Measurements from ENCODE around the gene FBXL4. TPM values are rescaled to one million over a fixed set of nuclear protein-coding genes. Genes with fewer than 3 reads are reported as not detected.

FBXL4 gene
- total and polyA plus RNA-seq, 10 of the 15 experiments (the other 5 are each of a cell fraction or from before 2014, with no cell fraction given): 2.9 to 16.9 (median 7.2) TPM

DNA sequence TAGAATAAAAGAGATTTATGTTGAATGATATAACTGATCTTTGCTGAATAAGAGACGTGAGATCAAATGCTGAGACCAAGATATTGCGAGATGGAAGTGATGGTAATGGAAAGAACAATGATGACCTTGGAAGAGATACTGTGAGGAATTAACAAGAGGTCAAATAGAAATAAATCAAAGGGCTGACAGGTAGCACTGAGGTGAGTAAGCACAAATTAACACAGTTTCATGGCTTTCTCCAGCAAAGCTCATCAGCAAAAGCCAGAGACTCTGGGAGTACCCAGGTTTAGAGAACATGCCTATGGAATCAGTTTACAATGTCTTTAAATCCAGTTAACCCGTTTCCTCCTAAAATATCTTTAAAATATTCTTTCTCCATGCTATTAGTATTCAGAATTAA lies 60.1 kb downstream of the FBXL4 start:
- TF ChIP-seq CREM (IDR thresholded peaks at IDR 0.05; ENCODE audit: low read depth) (no peak), TCF12 (IDR thresholded peaks at IDR 0.05; ENCODE audit: low read depth, low read length) (no peak), JUNB (IDR thresholded peaks at IDR 0.05) (no peak), STAT1 (conservative IDR thresholded peaks at IDR 0.05) (no peak), BCL11A (IDR thresholded peaks at IDR 0.05; ENCODE audit: low read depth, low read length) (no peak), KLF5 (IDR thresholded peaks at IDR 0.05; ENCODE audit: partially characterized antibody) (no peak), YBX1 (IDR thresholded peaks at IDR 0.05) (no peak), SIN3A (IDR thresholded peaks at IDR 0.05; ENCODE audit: low read depth, low read length) (no peak), NR2C2 (IDR thresholded peaks at IDR 0.05; ENCODE audit: borderline replicate concordance, control insufficient read depth, insufficient read length, low read depth) (no peak)
- TF ChIP-seq, protein P1, sequence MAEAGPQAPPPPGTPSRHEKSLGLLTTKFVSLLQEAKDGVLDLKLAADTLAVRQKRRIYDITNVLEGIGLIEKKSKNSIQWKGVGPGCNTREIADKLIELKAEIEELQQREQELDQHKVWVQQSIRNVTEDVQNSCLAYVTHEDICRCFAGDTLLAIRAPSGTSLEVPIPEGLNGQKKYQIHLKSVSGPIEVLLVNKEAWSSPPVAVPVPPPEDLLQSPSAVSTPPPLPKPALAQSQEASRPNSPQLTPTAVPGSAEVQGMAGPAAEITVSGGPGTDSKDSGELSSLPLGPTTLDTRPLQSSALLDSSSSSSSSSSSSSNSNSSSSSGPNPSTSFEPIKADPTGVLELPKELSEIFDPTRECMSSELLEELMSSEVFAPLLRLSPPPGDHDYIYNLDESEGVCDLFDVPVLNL (IDR thresholded peaks at IDR 0.05; ENCODE audit: low read depth, low read length): no peak
- TF ChIP-seq, protein P2, sequence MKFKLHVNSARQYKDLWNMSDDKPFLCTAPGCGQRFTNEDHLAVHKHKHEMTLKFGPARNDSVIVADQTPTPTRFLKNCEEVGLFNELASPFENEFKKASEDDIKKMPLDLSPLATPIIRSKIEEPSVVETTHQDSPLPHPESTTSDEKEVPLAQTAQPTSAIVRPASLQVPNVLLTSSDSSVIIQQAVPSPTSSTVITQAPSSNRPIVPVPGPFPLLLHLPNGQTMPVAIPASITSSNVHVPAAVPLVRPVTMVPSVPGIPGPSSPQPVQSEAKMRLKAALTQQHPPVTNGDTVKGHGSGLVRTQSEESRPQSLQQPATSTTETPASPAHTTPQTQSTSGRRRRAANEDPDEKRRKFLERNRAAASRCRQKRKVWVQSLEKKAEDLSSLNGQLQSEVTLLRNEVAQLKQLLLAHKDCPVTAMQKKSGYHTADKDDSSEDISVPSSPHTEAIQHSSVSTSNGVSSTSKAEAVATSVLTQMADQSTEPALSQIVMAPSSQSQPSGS (IDR thresholded peaks at IDR 0.05; ENCODE audit: low read length): no peak
- ChIA-PET RAD21 (ENCODE audit: unreplicated experiment) (no interaction called here), POLR2A (no interaction called here), CTCF (no interaction called here), SMC1A (ENCODE audit: uncharacterized antibody, unreplicated experiment) (interaction anchor here (1.7 kb wide), 1 partner anchor 13 kb away, joined by 4 read pairs; no protein-coding TSS in a partner anchor)
- no peak for DNase-seq (ENCODE audit: low read depth, low spot score)
- H3K4me1 ChIP-seq (ENCODE audit: control insufficient read depth, insufficient read depth, low read length): no peaks in the 10 kb centered on the region
- no peak overlapping the region for H3K9ac ChIP-seq (ENCODE audit: control insufficient read depth, insufficient read depth, low read length)
- no peaks in the 10 kb centered on the region for H3K79me2 ChIP-seq (ENCODE audit: control insufficient read depth, insufficient read depth, low read length)
- H3K4me2 ChIP-seq (ENCODE audit: control insufficient read depth, insufficient read depth): no peak overlapping the region
- H3K27ac ChIP-seq (ENCODE audit: control insufficient read depth, insufficient read depth): no peak overlapping the region
- FAIRE-seq: no peak
- H3K36me3 ChIP-seq (ENCODE audit: control insufficient read depth in 2 of 2, insufficient read depth in 2 of 2, low read length in 1 of 2): no peaks in the 10 kb centered on the region
- H3K27me3 ChIP-seq (replicated peaks in 1 of 2; ENCODE audit: control insufficient read depth in 2 of 2, insufficient read depth in 2 of 2, low read length in 1 of 2): no peaks in the 10 kb centered on the region
- no peaks in the 10 kb centered on the region for H4K20me1 ChIP-seq (ENCODE audit: control insufficient read depth, insufficient read depth)
- in situ Hi-C loops (cut with MboI): no loop called here
- intact Hi-C loops (cut with micrococcal nuclease; ENCODE audit: unreplicated experiment): no loop called here
- BruUV-seq (replicated peaks): no TSS peak
- no peak for ATAC-seq
- H3K9me3 ChIP-seq (replicated peaks; ENCODE audit: control insufficient read depth, insufficient read depth, low read length): no peaks in the 10 kb centered on the region
- 97% methylated on average over 3 of the region's 3 CpGs for WGBS (ENCODE audit: insufficient coverage, insufficient replicate concordance, low lambda C conversion rate, missing lambda C conversion rate)
- H3K4me3 ChIP-seq: no peak overlapping the region
- no peak overlapping the region for H2AFZ ChIP-seq (ENCODE audit: control insufficient read depth, low read depth, low read length)
